ENCODE measurements around the gene RABL2A.
"Not testable (repeated sequence)": the region's sequence is repeated elsewhere in the genome, so short reads cannot be mapped to it uniquely, and the experiment has no call there.

The RABL2A gene

DNA sequence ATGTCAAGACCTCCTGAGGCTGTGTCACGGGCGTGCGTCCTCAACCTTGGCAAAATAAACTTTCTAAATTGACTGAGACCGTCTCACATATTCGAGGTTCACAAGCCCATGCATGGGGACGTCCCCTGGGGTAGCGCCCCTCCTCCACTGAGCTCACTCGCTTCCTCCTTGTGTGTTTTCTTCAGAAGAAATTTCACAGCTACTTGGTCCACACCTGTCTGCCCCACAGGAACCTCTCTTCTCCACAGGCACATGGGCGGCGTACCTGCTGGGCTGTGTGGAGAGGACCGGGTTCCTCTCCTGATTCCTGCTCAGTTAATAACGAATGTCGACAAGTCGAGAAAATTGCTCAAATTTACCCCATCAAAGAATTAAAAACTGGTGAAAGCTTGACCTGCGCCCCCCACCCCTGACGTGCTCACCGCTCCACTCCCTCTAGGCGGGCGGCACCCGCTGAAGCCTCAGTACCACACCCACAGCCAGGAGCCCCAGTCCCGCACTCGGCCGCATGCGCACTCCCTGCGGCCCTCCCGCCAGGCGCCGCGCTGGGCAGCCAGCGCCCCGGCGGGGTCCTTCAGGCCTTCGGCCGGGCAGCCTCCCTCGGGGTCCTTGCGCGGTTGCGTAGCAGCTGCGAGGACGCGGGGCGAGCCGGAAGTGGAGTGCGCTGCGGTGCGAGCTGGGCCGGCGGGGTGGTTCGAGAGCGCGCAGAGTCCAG is at the start of gene RABL2A:
RABL2A (plus strand) TSS at position 651 of the 715 bp plus-strand sequence. CDS start 1,341 bp downstream, outside the sequence.
- H3K27ac ChIP-seq (ENCODE audit: low read length); H3K9me3 ChIP-seq (ENCODE audit: control insufficient read depth, low read depth, low read length); H3K36me3 ChIP-seq (ENCODE audit: control insufficient read depth, low read depth, low read length); H3K27me3 ChIP-seq (ENCODE audit: control insufficient read depth, insufficient read depth, low read length); H3K4me1 ChIP-seq (ENCODE audit: control insufficient read depth, low read depth, low read length): not testable (repeated sequence)
- peak within 1 kb of the TSS; percentile 56 for H3K4me3 ChIP-seq (ENCODE audit: low read length)
- peak within 1 kb of the TSS; percentile 4 for H3K9ac ChIP-seq (ENCODE audit: low read length)

DNA sequence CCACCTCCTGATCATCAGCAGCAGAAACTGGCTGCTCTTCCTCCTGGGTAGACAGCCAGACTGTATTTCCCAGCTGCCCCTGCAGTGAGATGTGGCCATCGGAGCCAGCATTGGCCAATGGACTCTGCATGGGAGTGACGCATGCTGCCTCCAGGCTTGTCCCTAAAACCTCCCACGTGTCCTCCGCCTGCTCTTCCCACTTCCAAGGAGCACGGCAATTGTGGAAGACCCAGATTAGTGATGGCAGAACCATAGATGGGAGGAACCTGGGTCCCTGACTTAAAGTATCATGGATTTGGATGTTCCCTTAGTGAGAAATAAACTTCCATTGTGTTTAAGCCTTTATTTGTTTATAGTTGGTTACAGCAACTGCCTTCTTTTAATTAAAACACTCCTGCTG is 48.6 kb upstream of the RABL2A start:
- H3K4me3 ChIP-seq (ENCODE audit: low read length); H3K36me3 ChIP-seq (ENCODE audit: control insufficient read depth, low read depth, low read length); H3K9me3 ChIP-seq (ENCODE audit: control insufficient read depth, low read depth, low read length); H3K27ac ChIP-seq (ENCODE audit: low read length); H3K4me1 ChIP-seq (ENCODE audit: control insufficient read depth, low read depth, low read length); H3K9ac ChIP-seq (ENCODE audit: low read length); H3K27me3 ChIP-seq (ENCODE audit: control insufficient read depth, insufficient read depth, low read length): not testable (repeated sequence)

DNA sequence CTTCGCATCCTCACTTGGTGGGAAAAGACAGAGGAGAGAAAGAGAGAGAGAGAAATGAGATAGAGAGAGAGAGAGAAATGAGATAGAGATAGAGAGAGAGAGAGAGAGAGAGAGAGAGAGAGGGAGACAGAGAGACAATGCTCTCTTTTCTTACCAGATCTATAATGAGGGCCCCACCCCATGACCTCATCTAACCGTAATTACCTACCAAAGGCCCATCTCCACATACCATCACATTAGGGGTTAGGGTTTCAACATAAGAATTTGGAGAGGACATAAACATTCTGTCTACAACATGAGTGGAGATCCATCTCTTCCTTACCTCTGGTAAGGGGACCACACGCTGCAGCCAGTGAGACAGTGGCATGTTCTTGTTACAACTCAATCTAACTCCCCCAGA is 44.6 kb upstream of the RABL2A start:
- H3K4me1 ChIP-seq (ENCODE audit: control insufficient read depth, low read depth, low read length); H3K4me3 ChIP-seq (ENCODE audit: low read length); H3K27me3 ChIP-seq (ENCODE audit: control insufficient read depth, insufficient read depth, low read length); H3K36me3 ChIP-seq (ENCODE audit: control insufficient read depth, low read depth, low read length); H3K27ac ChIP-seq (ENCODE audit: low read length); H3K9me3 ChIP-seq (ENCODE audit: control insufficient read depth, low read depth, low read length); H3K9ac ChIP-seq (ENCODE audit: low read length): not testable (repeated sequence)

DNA sequence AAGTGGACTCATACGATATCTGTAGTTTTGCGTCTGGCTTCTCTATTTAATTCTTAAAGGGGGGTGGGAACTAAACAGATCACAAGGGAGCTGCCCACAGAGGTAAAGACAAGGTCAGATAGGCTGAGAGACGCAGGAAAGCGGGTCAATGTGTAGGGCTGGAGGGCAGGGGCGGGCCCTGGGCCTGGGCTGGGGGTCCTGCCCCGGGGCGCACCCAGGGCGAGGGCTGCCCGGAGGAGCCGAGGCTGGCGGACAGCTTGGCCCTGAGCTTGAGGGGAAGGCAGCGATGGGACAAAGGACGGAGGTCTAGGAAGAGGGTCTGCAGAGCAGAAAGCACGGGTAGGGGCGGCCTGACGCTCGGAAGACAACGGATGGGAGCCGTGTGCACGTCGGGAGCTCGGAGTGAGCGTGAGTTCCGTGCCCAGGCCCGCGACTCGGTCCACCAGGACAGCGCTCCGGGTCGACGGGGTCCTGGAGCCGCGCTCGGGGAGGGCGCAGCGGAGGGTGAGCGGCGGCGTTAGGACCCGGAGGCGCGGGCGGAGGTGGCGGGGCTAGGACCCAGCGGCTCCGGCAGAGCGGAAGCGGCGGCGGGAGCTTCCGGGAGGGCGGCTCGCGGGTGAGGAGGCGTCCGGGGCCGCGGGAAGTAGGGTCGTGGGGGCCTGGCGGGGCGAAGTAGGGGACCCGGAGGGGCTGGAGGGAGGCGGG is 43.4 kb upstream of the RABL2A start:
- Histone ChIP-seq H3K9ac (ENCODE audit: low read length) (peak overlapping the region; percentile 75), H3K27ac (ENCODE audit: low read length) (peak overlapping the region; percentile 53), H3K4me3 (ENCODE audit: low read length) (peak overlapping the region; percentile 73)
- H3K36me3 ChIP-seq (ENCODE audit: control insufficient read depth, low read depth, low read length); H3K4me1 ChIP-seq (ENCODE audit: control insufficient read depth, low read depth, low read length); H3K27me3 ChIP-seq (ENCODE audit: control insufficient read depth, insufficient read depth, low read length); H3K9me3 ChIP-seq (ENCODE audit: control insufficient read depth, low read depth, low read length): not testable (repeated sequence)

- H3K9me3 ChIP-seq (ENCODE audit: control insufficient read depth, low read depth, low read length); H3K36me3 ChIP-seq (ENCODE audit: control insufficient read depth, low read depth, low read length); H3K27ac ChIP-seq (ENCODE audit: low read length); H3K4me1 ChIP-seq (ENCODE audit: control insufficient read depth, low read depth, low read length); H3K27me3 ChIP-seq (ENCODE audit: control insufficient read depth, insufficient read depth, low read length): not testable (repeated sequence)
- H3K9ac ChIP-seq (ENCODE audit: low read length): peak overlapping the region; percentile 45
- H3K4me3 ChIP-seq (ENCODE audit: low read length): peak overlapping the region; percentile 73
These were observed 42.6 kb upstream of the RABL2A start for GRCh38 chr2:113584311-113585092.

GRCh38 chr2:113587201-113587600 is 39.9 kb upstream of the RABL2A start:
- H3K27me3 ChIP-seq (ENCODE audit: control insufficient read depth, insufficient read depth, low read length); H3K9me3 ChIP-seq (ENCODE audit: control insufficient read depth, low read depth, low read length); H3K4me1 ChIP-seq (ENCODE audit: control insufficient read depth, low read depth, low read length); H3K9ac ChIP-seq (ENCODE audit: low read length); H3K4me3 ChIP-seq (ENCODE audit: low read length); H3K36me3 ChIP-seq (ENCODE audit: control insufficient read depth, low read depth, low read length); H3K27ac ChIP-seq (ENCODE audit: low read length): not testable (repeated sequence)

DNA sequence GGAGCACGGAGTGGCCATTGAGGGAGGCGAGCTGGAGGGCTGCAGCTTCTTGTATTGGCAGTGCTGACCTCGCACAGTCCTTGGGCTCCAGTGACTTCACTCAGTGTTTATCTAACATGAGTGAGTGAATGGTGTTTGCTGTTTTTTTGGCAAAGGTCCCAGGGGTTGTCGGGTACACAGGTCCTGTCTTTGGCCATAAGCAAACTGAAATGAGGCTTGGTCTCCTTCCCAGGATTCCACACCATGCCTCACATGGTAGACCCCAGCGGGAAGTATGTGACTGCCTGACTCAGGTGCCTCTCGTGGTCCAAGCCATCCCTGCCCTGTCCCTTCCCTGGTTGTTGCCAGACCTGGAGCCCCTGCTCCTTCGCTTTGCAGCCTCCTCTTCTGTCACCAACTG is 37.5 kb upstream of the RABL2A start:
- not testable (repeated sequence) for H3K36me3 ChIP-seq (ENCODE audit: control insufficient read depth, low read depth, low read length); H3K4me1 ChIP-seq (ENCODE audit: control insufficient read depth, low read depth, low read length); H3K9ac ChIP-seq (ENCODE audit: low read length); H3K27me3 ChIP-seq (ENCODE audit: control insufficient read depth, insufficient read depth, low read length); H3K4me3 ChIP-seq (ENCODE audit: low read length); H3K9me3 ChIP-seq (ENCODE audit: control insufficient read depth, low read depth, low read length); H3K27ac ChIP-seq (ENCODE audit: low read length)

DNA sequence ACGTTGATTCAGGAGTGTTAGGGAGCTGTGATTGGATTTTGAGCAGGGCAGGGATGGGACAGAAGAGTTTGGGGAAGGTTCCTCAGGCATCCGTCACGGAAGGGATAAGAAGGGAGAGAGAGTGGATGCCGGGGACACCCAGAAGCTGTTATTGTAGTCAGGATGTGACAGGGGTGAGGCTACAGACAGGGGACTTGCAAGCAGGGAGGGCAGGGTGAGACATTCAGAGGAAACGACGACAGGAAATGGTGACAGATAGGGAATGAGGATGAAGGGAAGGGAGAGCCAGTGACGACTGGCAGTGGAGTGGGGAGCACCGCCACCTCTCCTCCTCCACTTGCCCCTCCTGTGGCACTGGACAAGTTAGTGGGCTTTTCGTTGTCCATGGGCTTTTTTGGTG is 35.1 kb upstream of the RABL2A start:
- H3K36me3 ChIP-seq (ENCODE audit: control insufficient read depth, low read depth, low read length): not testable (repeated sequence)

GRCh38 chr2:113593280-113593679 is 33.8 kb upstream of the RABL2A start:
- not testable (repeated sequence) for H3K4me3 ChIP-seq (ENCODE audit: low read length)

More for the DNA sequence above, 35.1 kb upstream of the RABL2A start:
- not testable (repeated sequence) for H3K27ac ChIP-seq (ENCODE audit: low read length); H3K27me3 ChIP-seq (ENCODE audit: control insufficient read depth, insufficient read depth, low read length); H3K4me3 ChIP-seq (ENCODE audit: low read length); H3K9me3 ChIP-seq (ENCODE audit: control insufficient read depth, low read depth, low read length); H3K9ac ChIP-seq (ENCODE audit: low read length); H3K4me1 ChIP-seq (ENCODE audit: control insufficient read depth, low read depth, low read length)

GRCh38 chr2:113595725-113596124 is 31.3 kb upstream of the RABL2A start:
- H3K27ac ChIP-seq (ENCODE audit: low read length); H3K9ac ChIP-seq (ENCODE audit: low read length); H3K4me1 ChIP-seq (ENCODE audit: control insufficient read depth, low read depth, low read length); H3K9me3 ChIP-seq (ENCODE audit: control insufficient read depth, low read depth, low read length); H3K36me3 ChIP-seq (ENCODE audit: control insufficient read depth, low read depth, low read length); H3K4me3 ChIP-seq (ENCODE audit: low read length); H3K27me3 ChIP-seq (ENCODE audit: control insufficient read depth, insufficient read depth, low read length): not testable (repeated sequence)

More at GRCh38 chr2:113593280-113593679, 33.8 kb upstream of the RABL2A start:
- not testable (repeated sequence) for H3K36me3 ChIP-seq (ENCODE audit: control insufficient read depth, low read depth, low read length); H3K27ac ChIP-seq (ENCODE audit: low read length); H3K9me3 ChIP-seq (ENCODE audit: control insufficient read depth, low read depth, low read length); H3K27me3 ChIP-seq (ENCODE audit: control insufficient read depth, insufficient read depth, low read length); H3K4me1 ChIP-seq (ENCODE audit: control insufficient read depth, low read depth, low read length); H3K9ac ChIP-seq (ENCODE audit: low read length)

DNA sequence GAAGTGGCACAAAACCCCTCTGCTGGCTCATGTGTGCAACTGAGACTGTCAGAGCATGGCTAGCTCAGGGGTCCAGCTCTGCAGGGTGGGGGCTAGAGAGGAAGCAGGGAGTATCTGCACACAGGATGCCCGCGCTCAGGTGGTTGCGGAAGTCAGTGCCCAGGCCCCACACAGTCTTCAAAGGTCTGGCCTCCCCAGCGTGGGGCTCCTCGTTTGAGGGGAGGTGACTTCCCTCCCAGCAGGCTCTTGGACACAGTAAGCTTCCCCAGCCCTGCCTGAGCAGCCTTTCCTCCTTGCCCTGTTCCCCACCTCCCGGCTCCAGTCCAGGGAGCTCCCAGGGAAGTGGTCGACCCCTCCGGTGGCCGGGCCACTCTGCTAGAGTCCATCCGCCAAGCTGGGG is 29.9 kb upstream of the RABL2A start:
- not testable (repeated sequence) for H3K36me3 ChIP-seq (ENCODE audit: control insufficient read depth, low read depth, low read length); H3K27me3 ChIP-seq (ENCODE audit: control insufficient read depth, insufficient read depth, low read length); H3K27ac ChIP-seq (ENCODE audit: low read length); H3K9me3 ChIP-seq (ENCODE audit: control insufficient read depth, low read depth, low read length); H3K9ac ChIP-seq (ENCODE audit: low read length); H3K4me1 ChIP-seq (ENCODE audit: control insufficient read depth, low read depth, low read length); H3K4me3 ChIP-seq (ENCODE audit: low read length)
